Suprapubic skin (tissue), 4 donors: ENCODE results near the gene BRINP2. TPM values are rescaled to one million over a fixed set of nuclear protein-coding genes. Genes with fewer than 3 reads are reported as not detected.
"Not testable (repeated sequence)": the region's sequence is repeated elsewhere in the genome, so short reads cannot be mapped to it uniquely, and the experiment has no call there.

Experiments
- DNase-seq, 2 donors: peaks; one replicate each; pipeline ENCODE4 v3.0.0-alpha.2; 2019; ENCODE audit warnings: low spot score in 2 of 2
- H3K27ac ChIP-seq: fragments of 200-600 bp; sonication (generic); one replicate; pipeline ENCODE4 v1.5.1; 2019
- H3K27me3 ChIP-seq: fragments of 200-600 bp; sonication (generic); one replicate; pipeline ENCODE4 v1.5.1; 2019
- H3K36me3 ChIP-seq: fragments of 200-600 bp; sonication (generic); one replicate; pipeline ENCODE4 v1.5.1; 2019
- H3K4me1 ChIP-seq: fragments of 200-600 bp; sonication (generic); one replicate; pipeline ENCODE4 v1.5.1; 2019
- H3K4me3 ChIP-seq: fragments of 200-600 bp; sonication (generic); one replicate; pipeline ENCODE4 v1.5.1; 2019; ENCODE audit warnings: mild to moderate bottlenecking
- H3K9me3 ChIP-seq: fragments of 200-600 bp; sonication (generic); one replicate; pipeline ENCODE4 v1.5.1; 2019
- CTCF ChIP-seq, 2 donors: fragments of 200-600 bp in 1 of 2; fragments of 450-650 bp in 1 of 2; sonication (generic) in 1 of 2; IDR thresholded peaks; one replicate each; pipeline ENCODE4 v1.5.1; 2016 to 2019; ENCODE audit warnings: antibody characterized with exemption in 2 of 2, mild to moderate bottlenecking in 1 of 2, moderate library complexity in 1 of 2
- EP300 ChIP-seq: sonication (generic); formaldehyde crosslinking; IDR thresholded peaks from one replicate; pipeline ENCODE4 v1.6.1; 2017; ENCODE audit warnings: antibody characterized with exemption
- POLR2A ChIP-seq, 2 donors: fragments of 450-650 bp; IDR thresholded peaks; one replicate each; pipeline ENCODE4 v1.6.1; 2017; ENCODE audit warnings: antibody characterized with exemption in 2 of 2, mild to moderate bottlenecking in 2 of 2, moderate library complexity in 2 of 2
- POLR2AphosphoS5 ChIP-seq, 3 donors: sonication (generic); formaldehyde crosslinking; IDR thresholded peaks; one replicate each; pipeline ENCODE4 v1.6.1; 2017; ENCODE audit warnings: antibody characterized with exemption in 3 of 3
- WGBS: methylation state at CpG from one replicate; pipeline ENCODE4 v1.1.5; 2018; 5-methylcytosine and 5-hydroxymethylcytosine counted together
- total RNA-seq, 4 donors: library from RNA; depleted of rRNA; stranded (reverse); fragments of >200 nt; gene quantifications; one replicate each; pipeline ENCODE4 v1.1.0, GENCODE V29; 2016

BRINP2 gene
- total RNA-seq, 4 donors from 2014 or later: 0.30 to 0.39 TPM; not detected in 2

GRCh38 chr1:177315761-177316160, 145.0 kb downstream of the BRINP2 start:
- Histone ChIP-seq H3K27me3 (no peaks in the 10 kb centered on the region), H3K27ac (no peak overlapping the region), H3K4me3 (no peak overlapping the region), H3K36me3 (no peaks in the 10 kb centered on the region), H3K9me3 (no peaks in the 10 kb centered on the region), H3K4me1 (no peaks in the 10 kb centered on the region)
- no peak for DNase-seq
- TF ChIP-seq CTCF (IDR thresholded peaks at IDR 0.05): no peak
- no peak for TF ChIP-seq EP300
- 68% methylated on average over 4 of the region's 4 CpGs for WGBS

GRCh38 chr1:177321434-177321833, 150.7 kb downstream of the BRINP2 start:
- H3K27ac ChIP-seq, H3K36me3 ChIP-seq, H3K27me3 ChIP-seq, H3K4me1 ChIP-seq, H3K4me3 ChIP-seq, DNase-seq, H3K9me3 ChIP-seq: not testable (repeated sequence)

- WGBS: 68% methylated on average over 2 of the region's 2 CpGs
- Histone ChIP-seq H3K27me3 (peaks cover 4% of the 10 kb centered on the region), H3K27ac (no peak overlapping the region), H3K36me3 (no peaks in the 10 kb centered on the region), H3K4me1 (no peaks in the 10 kb centered on the region), H3K9me3 (no peaks in the 10 kb centered on the region), H3K4me3 (no peak overlapping the region)
- no peak for TF ChIP-seq POLR2A (IDR thresholded peaks at IDR 0.05)
- TF ChIP-seq CTCF (IDR thresholded peaks at IDR 0.05): no peak
- no peak for TF ChIP-seq POLR2AphosphoS5 (IDR thresholded peaks at IDR 0.05)
- no peak for TF ChIP-seq EP300
- no peak for DNase-seq
These were observed 157.5 kb downstream of the BRINP2 start for GRCh38 chr1:177328251-177328650.

- Histone ChIP-seq H3K27ac (no peak overlapping the region), H3K27me3 (peaks cover 4% of the 10 kb centered on the region), H3K9me3 (no peaks in the 10 kb centered on the region), H3K4me3 (no peak overlapping the region), H3K36me3 (no peaks in the 10 kb centered on the region), H3K4me1 (no peaks in the 10 kb centered on the region)
- DNase-seq: no peak
- 93% methylated on average over 2 of the region's 2 CpGs for WGBS
- no peak for TF ChIP-seq POLR2A (IDR thresholded peaks at IDR 0.05)
- TF ChIP-seq EP300: no peak
- TF ChIP-seq CTCF (IDR thresholded peaks at IDR 0.05): no peak
- TF ChIP-seq POLR2AphosphoS5 (IDR thresholded peaks at IDR 0.05): no peak
These were observed 159.1 kb downstream of the BRINP2 start for GRCh38 chr1:177329871-177330270.

Other genes with a start within 250 kb of the BRINP2 start
- under 1 TPM in 1 of 4 donors, not detected in 3; 0.18 TPM for gene ASTN1, start 6.2 kb upstream of the BRINP2 start, total RNA-seq